Measurements from ENCODE around the gene GSX1.

The GSX1 gene

DNA sequence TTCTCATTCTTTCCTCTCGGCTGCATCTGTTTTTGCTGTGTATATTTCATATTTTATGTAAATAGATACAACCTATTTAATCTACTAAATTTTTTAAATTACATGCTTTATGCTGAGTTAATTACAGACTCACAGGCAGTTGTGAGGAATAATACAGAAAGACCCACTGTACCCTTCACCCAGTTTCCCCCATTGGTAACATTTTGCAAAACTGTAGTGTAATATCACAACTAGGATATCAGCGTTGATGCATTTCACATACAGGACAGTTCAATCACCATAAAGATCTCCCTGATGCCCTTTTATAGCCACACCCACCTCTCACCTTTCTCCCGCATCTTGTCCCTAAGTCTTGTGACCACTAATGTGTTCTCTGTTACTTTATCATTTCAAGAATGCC is 43.5 kb downstream of the GSX1 start:
- no peak for DNase-seq

DNA sequence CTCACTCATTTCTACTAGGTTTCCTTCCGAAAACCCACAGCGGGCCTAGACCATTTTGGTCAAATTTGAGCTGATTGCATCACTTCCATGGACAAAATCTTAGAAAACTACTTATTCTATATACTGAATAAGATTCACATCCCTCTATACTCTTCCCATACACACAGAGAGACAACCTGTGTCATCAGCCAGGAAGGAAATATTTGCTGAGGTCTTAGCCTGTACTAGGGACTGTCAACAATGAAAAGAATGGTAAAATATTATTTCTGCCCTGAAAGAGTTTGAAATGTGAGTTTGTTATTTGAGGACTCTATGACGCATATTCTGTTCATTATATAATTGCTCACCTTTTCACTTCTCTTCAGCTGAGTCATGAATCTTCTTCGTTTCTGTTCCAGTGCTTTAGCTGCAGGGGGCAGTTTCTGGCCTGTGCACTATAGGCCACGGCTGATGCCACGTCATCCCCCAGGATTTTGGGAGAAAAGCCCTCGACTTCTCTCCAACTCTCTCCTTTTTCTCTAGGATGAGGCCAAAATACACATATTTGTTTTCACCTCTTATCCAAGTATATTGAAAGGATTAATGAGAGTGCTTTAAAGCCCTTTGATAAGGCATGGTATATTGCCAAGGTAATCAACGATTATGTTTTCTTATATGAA is 47.7 kb downstream of the GSX1 start:
- DNase-seq, result no peak

DNA sequence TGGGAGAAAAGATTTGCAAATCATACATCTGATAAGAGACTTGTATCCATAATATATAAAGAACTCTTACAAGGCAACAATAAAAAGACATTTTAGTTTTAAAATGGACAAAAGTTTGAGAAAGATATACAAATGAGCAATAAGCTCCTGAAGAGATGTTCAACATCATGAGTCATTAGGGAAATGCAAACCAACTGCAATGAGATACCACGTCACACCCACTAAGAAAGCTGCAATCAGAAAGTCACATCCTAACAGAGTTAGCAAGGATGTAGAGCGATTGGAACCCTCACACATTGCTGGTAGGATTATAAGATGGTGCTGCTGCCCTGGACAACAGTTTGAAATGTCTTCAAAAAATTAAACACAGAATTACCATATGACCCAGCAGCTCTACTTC is 50.3 kb downstream of the GSX1 start:
- DNase-seq, result no peak
